Right ventricle myocardium inferior (tissue), 1 donor: Measurements from ENCODE around the gene GSX1. TPM values are rescaled to one million over a fixed set of nuclear protein-coding genes. Genes with fewer than 3 reads are reported as not detected.
"Not testable (repeated sequence)": the region's sequence is repeated elsewhere in the genome, so short reads cannot be mapped to it uniquely, and the experiment has no call there.

Experiments used
- ATAC-seq: fragments of 200-7000 bp; cut with Tn5 transposase; one replicate; pipeline ENCODE4 v1.9.1; 2020; ENCODE audit warnings: mild to moderate bottlenecking, moderate library complexity
- DNase-seq: peaks from one replicate; pipeline ENCODE4 v3.0.0; 2021; ENCODE audit errors: missing footprints
- intact Hi-C: fragments of 100-400 bp; cut with DNase I; formaldehyde crosslinking; loops from one replicate; pipeline ENCODE4 v1.11.0; 2022
- total RNA-seq: library from RNA; stranded (reverse); fragmentation: NEBNext Ultra II Directional; extraction: Animal tissue kit (Norgen Biotek cat#: 25700); gene quantifications from one replicate; pipeline ENCODE4 v1.2.1, GENCODE V29; 2021
- donor health status: DM: no; HTN: yes; CAD: no; lungs with severe emphysema.

GSX1 gene
- total RNA-seq, 1 donor from 2014 or later: not detected

GRCh38 chr13:27791901-27792392 lies 336 bp upstream of the GSX1 start:
- intact Hi-C loops: no loop called here
- ATAC-seq (no peak), DNase-seq (no peak)

- peak; percentile 74 for DNase-seq
- intact Hi-C loops: no loop called here
- no peak for ATAC-seq
Measured at GRCh38 chr13:27793507-27794367, 1.5 kb downstream of the GSX1 start.

GRCh38 chr13:27794368-27794691 lies 2.0 kb downstream of the GSX1 start:
- intact Hi-C loops: no loop called here
- no peak for ATAC-seq
- DNase-seq: no peak

- intact Hi-C loops: no loop called here
- DNase-seq (no peak), ATAC-seq (no peak)
Measured at GRCh38 chr13:27794921-27795717, 2.8 kb downstream of the GSX1 start.

- intact Hi-C loops: no loop called here
- ATAC-seq (no peak), DNase-seq (no peak)
Measured at GRCh38 chr13:27795718-27796019, 3.4 kb downstream of the GSX1 start.

GRCh38 chr13:27796544-27797227 lies 4.4 kb downstream of the GSX1 start:
- intact Hi-C loops: no loop called here
- ATAC-seq: no peak
- DNase-seq: no peak

- intact Hi-C loops: no loop called here
- ATAC-seq (no peak), DNase-seq (no peak)
Measured at GRCh38 chr13:27797228-27797624, 4.9 kb downstream of the GSX1 start.

- ATAC-seq (no peak), DNase-seq (no peak)
- intact Hi-C loops: no loop called here
Measured at GRCh38 chr13:27806744-27807387, 14.6 kb downstream of the GSX1 start.

- DNase-seq (no peak), ATAC-seq (no peak)
- intact Hi-C loops: no loop called here
Measured at GRCh38 chr13:27808851-27809550, 16.7 kb downstream of the GSX1 start.

GRCh38 chr13:27810009-27810408 lies 17.7 kb downstream of the GSX1 start:
- intact Hi-C loops: no loop called here
- no peak for ATAC-seq
- DNase-seq: no peak

- no peak for ATAC-seq
Measured at GRCh38 chr13:27810461-27810860, 18.2 kb downstream of the GSX1 start.

GRCh38 chr13:27813826-27814225 lies 21.5 kb downstream of the GSX1 start:
- ATAC-seq: no peak
- no peak for DNase-seq
- intact Hi-C loops: no loop called here

More at GRCh38 chr13:27810461-27810860, 18.2 kb downstream of the GSX1 start:
- DNase-seq: no peak
- intact Hi-C loops: no loop called here

GRCh38 chr13:27817832-27818231 lies 25.5 kb downstream of the GSX1 start:
- DNase-seq, intact Hi-C loops, ATAC-seq: not testable (repeated sequence)

GRCh38 chr13:27820524-27821482 lies 28.5 kb downstream of the GSX1 start:
- ATAC-seq (no peak), DNase-seq (no peak)
- intact Hi-C loops: loop anchor here (10.0 kb wide), 1 partner anchor 134 kb away; no protein-coding TSS in a partner anchor

- ATAC-seq (no peak), DNase-seq (no peak)
- intact Hi-C loops: loop anchor here (10.0 kb wide), 1 partner anchor 133 kb away; no protein-coding TSS in a partner anchor
Measured at GRCh38 chr13:27821566-27821965, 29.3 kb downstream of the GSX1 start.

GRCh38 chr13:27822258-27822872 lies 30.1 kb downstream of the GSX1 start:
- intact Hi-C loops: loop anchor here (10.0 kb wide), 1 partner anchor 132 kb away; no protein-coding TSS in a partner anchor
- no peak for DNase-seq
- no peak for ATAC-seq

GRCh38 chr13:27822873-27823311 lies 30.6 kb downstream of the GSX1 start:
- intact Hi-C loops: loop anchor here (10.0 kb wide), 1 partner anchor 132 kb away; no protein-coding TSS in a partner anchor
- DNase-seq (no peak), ATAC-seq (no peak)
